Measurements from ENCODE around the gene OR5H6. TPM values are rescaled to one million over a fixed set of nuclear protein-coding genes. Genes with fewer than 3 reads are reported as not detected.

OR5H6 gene
- total RNA-seq, 1 donor = not detected

- DNase-seq (ENCODE audit: low read depth) = no peak
- no peak for TF ChIP-seq CTCF (IDR thresholded peaks at IDR 0.05; ENCODE audit: insufficient read depth, low read length)
These were observed 8.1 kb downstream of the OR5H6 start for GRCh38 chr3:98272126-98272525.

GRCh38 chr3:98274914-98275313 lies 10.9 kb downstream of the OR5H6 start:
- TF ChIP-seq CTCF (IDR thresholded peaks at IDR 0.05; ENCODE audit: insufficient read depth, low read length) = no peak
- no peak for DNase-seq (ENCODE audit: low read depth)
- no peak overlapping the region for H3K4me3 ChIP-seq (ENCODE audit: low read depth, low read length)

More at GRCh38 chr3:98272126-98272525, 8.1 kb downstream of the OR5H6 start:
- no peak overlapping the region for H3K4me3 ChIP-seq (ENCODE audit: low read depth, low read length)

GRCh38 chr3:98282205-98282604 lies 18.2 kb downstream of the OR5H6 start, which contains the start of gene OR5H2:
Gene OR5H2, plus strand, starts transcription at chr3:98282505. Its CDS starts 398 bp downstream, at chr3:98282903.
- no peak within 1 kb of the TSS for H3K4me3 ChIP-seq (ENCODE audit: low read depth, low read length)
- TF ChIP-seq CTCF (IDR thresholded peaks at IDR 0.05; ENCODE audit: insufficient read depth, low read length) = no peak
- no peak for DNase-seq (ENCODE audit: low read depth)

GRCh38 chr3:98290916-98291315 lies 26.9 kb downstream of the OR5H6 start:
- H3K4me3 ChIP-seq (ENCODE audit: low read depth, low read length) = no peak overlapping the region
- DNase-seq (ENCODE audit: low read depth) = no peak
- TF ChIP-seq CTCF (IDR thresholded peaks at IDR 0.05; ENCODE audit: insufficient read depth, low read length) = no peak

GRCh38 chr3:98291332-98291957 lies 27.4 kb downstream of the OR5H6 start:
- H3K4me3 ChIP-seq (ENCODE audit: low read depth, low read length) = no peak overlapping the region
- no peak for DNase-seq (ENCODE audit: low read depth)
- TF ChIP-seq CTCF (IDR thresholded peaks at IDR 0.05; ENCODE audit: insufficient read depth, low read length) = no peak

Other genes starting within 250 kb of the OR5H6 start
- not detected in 2 replicates for gene GABRR3, start 228.9 kb upstream of the OR5H6 start, total RNA-seq (ENCODE audit: low replicate concordance)
- gene OR5AC2, start 177.1 kb upstream of the OR5H6 start, total RNA-seq (ENCODE audit: low replicate concordance) = not detected in 2 replicates
- not detected in 2 replicates for gene OR5H1, start 133.5 kb upstream of the OR5H6 start, total RNA-seq (ENCODE audit: low replicate concordance)
- not detected in 2 replicates for gene OR5H14, start 116.8 kb upstream of the OR5H6 start, total RNA-seq (ENCODE audit: low replicate concordance)
- gene OR5H15, start 97.5 kb upstream of the OR5H6 start, total RNA-seq (ENCODE audit: low replicate concordance) = not detected in 2 replicates
- not detected in 2 replicates for gene OR5H2, start 18.3 kb downstream of the OR5H6 start, total RNA-seq (ENCODE audit: low replicate concordance)
- not detected in 2 replicates for gene OR5K4, start 89.6 kb downstream of the OR5H6 start, total RNA-seq (ENCODE audit: low replicate concordance)
- not detected in 2 replicates for gene OR5K3, start 126.4 kb downstream of the OR5H6 start, total RNA-seq (ENCODE audit: low replicate concordance)
- 0.57 TPM in 1 of 2 replicates, not detected in the other for gene OR5K1, start 199.0 kb downstream of the OR5H6 start, total RNA-seq (ENCODE audit: low replicate concordance)
- not detected in 2 replicates for gene OR5K2, start 233.4 kb downstream of the OR5H6 start, total RNA-seq (ENCODE audit: low replicate concordance)

Data from fibroblast of the aortic adventitia (primary cell).